Superior temporal gyrus (tissue), 1 donor: ENCODE results near the gene IHH.

Source experiments
- DNase-seq: peaks from one replicate; pipeline ENCODE4 v3.0.0-alpha.2; 2016; ENCODE audit errors: extremely low spot score

Gene IHH

GRCh38 chr2:219019436-219019835, 41.3 kb downstream of the IHH start:
- no peak for DNase-seq

- no peak for DNase-seq
These were observed 42.0 kb downstream of the IHH start for GRCh38 chr2:219018726-219019125.

GRCh38 chr2:219018286-219018685, 42.4 kb downstream of the IHH start:
- no peak for DNase-seq

GRCh38 chr2:219017201-219017931, 43.4 kb downstream of the IHH start:
- peak; percentile 20 for DNase-seq

GRCh38 chr2:219016721-219017120, 44.0 kb downstream of the IHH start:
- no peak for DNase-seq

- DNase-seq, result no peak
These were observed 49.8 kb downstream of the IHH start for GRCh38 chr2:219010873-219011272.

GRCh38 chr2:219010162-219010756, 50.5 kb downstream of the IHH start:
- no peak for DNase-seq

- no peak for DNase-seq
These were observed 51.4 kb downstream of the IHH start for GRCh38 chr2:219009294-219009693.
